Stomach (tissue), 9 donors: Measurements from ENCODE around the gene ADGRG4. TPM values are rescaled to one million over a fixed set of nuclear protein-coding genes. Genes with fewer than 3 reads are reported as not detected.
A peak's percentile ranks its signal among the peaks of the same experiment; 100 is the strongest.

Experiments
- DNase-seq, 2 donors: peaks; one replicate each; pipeline versions ENCODE4 v3.0.0 to v3.0.0-alpha.2; 2013 to 2019
- H3K27ac ChIP-seq, 5 donors: fragments of 200-600 bp in 4 of 5; sonication (generic) in 4 of 5; one replicate each; pipeline ENCODE4 v1.5.1; 2013 to 2019; ENCODE audit warnings: mild to moderate bottlenecking in 1 of 5, moderate library complexity in 1 of 5
- H3K27me3 ChIP-seq, 3 donors: fragments of 200-600 bp; sonication (generic); one replicate each; pipeline ENCODE4 v1.5.1; 2017 to 2019; ENCODE audit warnings: mixed run types in 1 of 3
- H3K36me3 ChIP-seq, 4 donors: fragments of 200-600 bp; sonication (generic); 1 replicate in 3 of 4; 2 replicates in 1 of 4; pipeline ENCODE4 v1.5.1; 2016 to 2019
- H3K4me1 ChIP-seq, 4 donors: fragments of 200-600 bp; sonication (generic); one replicate each; pipeline ENCODE4 v1.5.1; 2016 to 2019
- H3K4me3 ChIP-seq, 4 donors: fragments of 200-600 bp; sonication (generic) in 3 of 4; one replicate each; pipeline ENCODE4 v1.5.1; 2016 to 2019; ENCODE audit warnings: mild to moderate bottlenecking in 1 of 4
- H3K9me3 ChIP-seq, 4 donors: fragments of 200-600 bp; sonication (generic); one replicate each; pipeline ENCODE4 v1.5.1; 2016 to 2019
- CTCF ChIP-seq, 7 experiments: fragments of 450-650 bp in 4 of 7; fragments of 200-600 bp in 3 of 7; sonication (generic) in 3 of 7; IDR thresholded peaks; one replicate each; pipeline ENCODE4 v1.5.1; 2016 to 2019; ENCODE audit warnings: antibody characterized with exemption in 7 of 7, control low read depth in 2 of 7, mild to moderate bottlenecking in 1 of 7
- EP300 ChIP-seq: sonication (generic); formaldehyde crosslinking; IDR thresholded peaks from one replicate; pipeline ENCODE4 v1.6.1; 2017; ENCODE audit warnings: antibody characterized with exemption
- POLR2A ChIP-seq, 4 donors: fragments of 450-650 bp; IDR thresholded peaks; one replicate each; pipeline ENCODE4 v1.6.1; 2016; ENCODE audit warnings: antibody characterized with exemption in 4 of 4, control low read depth in 2 of 4, mild to moderate bottlenecking in 1 of 4, moderate library complexity in 1 of 4
- POLR2AphosphoS5 ChIP-seq, 3 donors: sonication (generic); formaldehyde crosslinking; IDR thresholded peaks; one replicate each; pipeline ENCODE4 v1.6.1; 2016; ENCODE audit warnings: antibody characterized with exemption in 3 of 3
- WGBS, 5 donors: extraction: QIAGEN DNeasy Blood & Tissue Kit in 3 of 5; methylation state at CpG; one replicate each; pipeline versions ENCODE4 v1.1.5 to v1.1.7; 2013 to 2018; 5-methylcytosine and 5-hydroxymethylcytosine counted together
- intact Hi-C: fragments of 100-400 bp; cut with DNase I; formaldehyde crosslinking; loops from one replicate; pipeline ENCODE4 v1.15.1; 2023; ENCODE audit warnings: low total_unique reads
- polyA plus RNA-seq, 3 donors: library from polyadenylated mRNA; stranded (reverse); fragments of 200-250 nt; gene quantifications; one replicate each; pipeline ENCODE4 v1.2.3, GENCODE V29; 2013
- total RNA-seq, 5 donors: library from RNA; depleted of rRNA; stranded (reverse); fragments of >200 nt; gene quantifications; one replicate each; pipeline versions ENCODE4 v1.1.0 to v1.2.3, GENCODE V29; 2014 to 2016
- donor health status: healthy with polysubstance abuse.
- donor health status: Bipolar disorder and iron deficiency.
- donor health status: healthy.

The ADGRG4 gene
- total and polyA plus RNA-seq, 8 donors = under 0.01 to 1.8 (median 0.42) TPM; not detected in 4

GRCh38 chrX:136262243-136262642 is 38.5 kb upstream of the ADGRG4 start:
- TF ChIP-seq POLR2AphosphoS5 (IDR thresholded peaks at IDR 0.05) = no peak
- TF ChIP-seq EP300 = no peak
- TF ChIP-seq POLR2A (IDR thresholded peaks at IDR 0.05) = no peak
- TF ChIP-seq CTCF (IDR thresholded peaks at IDR 0.05) = no peak
- H3K4me3 ChIP-seq = no peak overlapping the region
- 56 to 74% (median 66%) methylated on average over 5 of the region's 5 CpGs for WGBS, 5 donors
- H3K4me1 ChIP-seq = no peaks in the 10 kb centered on the region
- peak in 1 of 2 donors; percentile 14 for DNase-seq
- H3K36me3 ChIP-seq = no peaks in the 10 kb centered on the region
- H3K9me3 ChIP-seq = no peaks in the 10 kb centered on the region
- intact Hi-C loops = no loop called here
- H3K27ac ChIP-seq = no peak overlapping the region
- H3K27me3 ChIP-seq = no peaks in the 10 kb centered on the region

- no peaks in the 10 kb centered on the region for H3K36me3 ChIP-seq
- no peaks in the 10 kb centered on the region for H3K4me1 ChIP-seq
- no peaks in the 10 kb centered on the region for H3K27me3 ChIP-seq
- intact Hi-C loops = no loop called here
- H3K9me3 ChIP-seq = no peaks in the 10 kb centered on the region
- WGBS, 5 donors = 51 to 61% (median 60%) methylated on average over 7 of the region's 7 CpGs
- no peak overlapping the region for H3K4me3 ChIP-seq
- no peak for TF ChIP-seq EP300
- no peak for TF ChIP-seq POLR2AphosphoS5 (IDR thresholded peaks at IDR 0.05)
- no peak for TF ChIP-seq CTCF (IDR thresholded peaks at IDR 0.05)
- no peak for TF ChIP-seq POLR2A (IDR thresholded peaks at IDR 0.05)
- no peak overlapping the region for H3K27ac ChIP-seq
- no peak for DNase-seq
These were observed 37.9 kb upstream of the ADGRG4 start for GRCh38 chrX:136262812-136263315.

GRCh38 chrX:136266828-136267227 is 33.9 kb upstream of the ADGRG4 start:
- TF ChIP-seq POLR2AphosphoS5 (IDR thresholded peaks at IDR 0.05) (no peak), EP300 (no peak), POLR2A (IDR thresholded peaks at IDR 0.05) (no peak), CTCF (IDR thresholded peaks at IDR 0.05) (no peak)
- Histone ChIP-seq H3K27me3 (no peaks in the 10 kb centered on the region), H3K27ac (no peak overlapping the region), H3K36me3 (no peaks in the 10 kb centered on the region), H3K9me3 (no peaks in the 10 kb centered on the region), H3K4me1 (no peaks in the 10 kb centered on the region), H3K4me3 (no peak overlapping the region)
- no peak for DNase-seq
- 66 to 83% (median 80%) methylated on average over 1 of the region's 1 CpG for whole genome bisulfite sequencing, 5 donors
- intact Hi-C loops = no loop called here

GRCh38 chrX:136268051-136269048 is 32.4 kb upstream of the ADGRG4 start:
- no peak overlapping the region for H3K4me3 ChIP-seq
- DNase-seq = peak in 1 of 2 donors; percentile 74
- no peaks in the 10 kb centered on the region for H3K27me3 ChIP-seq
- no peaks in the 10 kb centered on the region for H3K9me3 ChIP-seq
- H3K4me1 ChIP-seq = no peaks in the 10 kb centered on the region
- H3K36me3 ChIP-seq = no peaks in the 10 kb centered on the region
- no peak for TF ChIP-seq POLR2AphosphoS5 (IDR thresholded peaks at IDR 0.05)
- peak in 5 of 7 experiments; percentile 23 to 74 (median 57) for TF ChIP-seq CTCF (IDR thresholded peaks at IDR 0.05)
- H3K27ac ChIP-seq = no peak overlapping the region
- intact Hi-C loops = no loop called here
- 41 to 55% (median 52%) methylated on average over 5 of the region's 5 CpGs for WGBS, 5 donors
